Measurements from ENCODE around the gene UBE2I. TPM values are rescaled to one million over a fixed set of nuclear protein-coding genes. Genes with fewer than 3 reads are reported as not detected.

The UBE2I gene
- total RNA-seq, 1 experiment from 2014 or later: 53.7 TPM

DNA sequence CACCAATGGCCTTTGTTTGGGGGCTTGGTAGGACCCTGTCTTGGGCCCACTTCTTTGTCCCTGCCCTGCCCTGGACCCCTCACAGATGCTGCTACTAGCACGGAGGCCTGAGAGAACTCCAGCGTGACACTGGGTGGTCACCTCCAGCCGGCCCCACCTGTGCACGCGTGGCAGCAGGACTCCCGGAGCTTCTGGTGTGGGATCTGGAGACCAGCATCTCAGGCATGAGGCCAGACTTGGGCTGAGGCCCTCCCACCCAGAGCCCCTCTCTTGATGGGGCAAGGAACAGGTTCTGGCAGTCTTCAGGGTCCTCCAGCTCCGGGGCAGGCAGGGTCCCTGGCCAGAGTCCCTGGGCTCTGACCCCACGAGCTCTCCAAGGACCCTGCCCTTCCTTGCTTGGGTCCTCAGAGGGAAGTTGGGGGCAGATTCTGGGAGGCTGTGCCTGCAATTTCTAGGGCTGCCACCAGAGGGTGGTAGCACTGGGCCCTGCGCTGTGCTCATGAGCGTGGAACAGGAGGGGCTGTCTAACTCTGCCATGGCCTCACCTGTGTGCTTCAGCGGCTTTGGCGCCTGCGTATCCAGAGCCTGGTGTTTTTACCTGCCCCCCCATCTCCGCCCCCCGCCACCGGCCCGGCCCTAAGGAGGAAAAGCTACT is 21.0 kb downstream of the UBE2I start:
- H3K9me2 ChIP-seq (replicated peaks; ENCODE audit: insufficient read depth, low read length): no peaks in the 10 kb centered on the region
- no peaks in the 10 kb centered on the region for H3K36me3 ChIP-seq (ENCODE audit: insufficient read depth, low read length)
- H2AFZ ChIP-seq (ENCODE audit: low read length): no peak overlapping the region
- H3K4me3 ChIP-seq (ENCODE audit: low read length): no peak overlapping the region
- peaks cover 3% of the 10 kb centered on the region; the same call in 1 of the 2 replicates for H3K4me1 ChIP-seq (ENCODE audit: low read length)
- H3K9me3 ChIP-seq (ENCODE audit: low read length): peaks cover 6% of the 10 kb centered on the region
- no peak overlapping the region for H3K27ac ChIP-seq (ENCODE audit: low read length)
- no peaks in the 10 kb centered on the region for H4K20me1 ChIP-seq (ENCODE audit: insufficient read depth, low read depth, low read length)
- no peaks in the 10 kb centered on the region for H3K27me3 ChIP-seq (ENCODE audit: low read length)
- no peaks in the 10 kb centered on the region for H3K79me2 ChIP-seq (ENCODE audit: low read length)
- DNase-seq: peak; percentile 76
- H3K4me2 ChIP-seq (ENCODE audit: low read depth, low read length, poor library complexity, severe bottlenecking): no peak overlapping the region
- H3K9ac ChIP-seq (ENCODE audit: low read length): no peak overlapping the region

DNA sequence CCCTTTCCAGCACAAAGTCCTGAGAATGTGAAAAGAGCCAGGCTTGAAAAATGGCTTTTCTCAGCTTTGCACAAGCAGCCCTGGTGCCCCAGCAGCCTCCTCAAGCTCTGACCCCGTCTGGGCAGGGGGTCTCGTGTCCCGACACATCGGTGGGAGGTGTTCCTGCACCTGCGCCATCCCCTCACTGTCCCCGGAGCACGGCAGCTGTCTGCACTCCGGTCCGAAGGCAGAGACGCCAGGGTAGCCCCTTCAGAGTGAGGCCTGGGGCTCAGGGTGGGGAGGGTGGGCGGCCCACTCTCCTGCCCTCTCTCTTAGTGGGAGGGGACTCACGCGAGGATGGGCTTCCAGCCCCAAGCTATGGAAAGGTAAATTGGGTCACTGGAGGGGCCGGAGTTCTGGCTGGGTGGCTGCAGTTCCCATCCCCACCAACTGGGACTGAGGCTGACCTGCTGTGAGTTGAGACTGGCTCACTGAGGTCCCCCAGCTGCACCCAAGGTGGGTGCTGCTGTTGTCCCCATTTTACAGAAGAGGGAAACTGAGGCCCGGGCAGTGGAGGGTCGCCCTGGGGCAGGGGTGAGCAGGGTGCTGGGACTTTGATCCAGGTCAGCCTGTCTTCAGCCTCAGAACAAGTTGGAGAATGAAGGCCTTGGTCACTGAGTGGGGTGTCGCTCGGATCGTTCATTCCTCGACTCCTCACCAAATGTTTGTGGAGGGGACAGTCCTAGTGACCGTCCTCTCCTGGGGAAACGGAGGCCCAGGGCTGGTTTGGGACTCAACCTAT is 21.7 kb downstream of the UBE2I start:
- Histone ChIP-seq H3K27me3 (ENCODE audit: low read length) (no peaks in the 10 kb centered on the region), H2AFZ (ENCODE audit: low read length) (no peak overlapping the region), H3K9me2 (replicated peaks; ENCODE audit: insufficient read depth, low read length) (no peaks in the 10 kb centered on the region), H4K20me1 (ENCODE audit: insufficient read depth, low read depth, low read length) (no peaks in the 10 kb centered on the region), H3K36me3 (ENCODE audit: insufficient read depth, low read length) (no peaks in the 10 kb centered on the region), H3K4me3 (ENCODE audit: low read length) (no peak overlapping the region), H3K9me3 (ENCODE audit: low read length) (peaks cover 6% of the 10 kb centered on the region), H3K4me2 (ENCODE audit: low read depth, low read length, poor library complexity, severe bottlenecking) (no peak overlapping the region), H3K27ac (ENCODE audit: low read length) (no peak overlapping the region), H3K79me2 (ENCODE audit: low read length) (no peaks in the 10 kb centered on the region), H3K9ac (ENCODE audit: low read length) (no peak overlapping the region), H3K4me1 (ENCODE audit: low read length) (peaks cover 8% of the 10 kb centered on the region; the same call in 1 of the 2 replicates)
- no peak for DNase-seq

DNA sequence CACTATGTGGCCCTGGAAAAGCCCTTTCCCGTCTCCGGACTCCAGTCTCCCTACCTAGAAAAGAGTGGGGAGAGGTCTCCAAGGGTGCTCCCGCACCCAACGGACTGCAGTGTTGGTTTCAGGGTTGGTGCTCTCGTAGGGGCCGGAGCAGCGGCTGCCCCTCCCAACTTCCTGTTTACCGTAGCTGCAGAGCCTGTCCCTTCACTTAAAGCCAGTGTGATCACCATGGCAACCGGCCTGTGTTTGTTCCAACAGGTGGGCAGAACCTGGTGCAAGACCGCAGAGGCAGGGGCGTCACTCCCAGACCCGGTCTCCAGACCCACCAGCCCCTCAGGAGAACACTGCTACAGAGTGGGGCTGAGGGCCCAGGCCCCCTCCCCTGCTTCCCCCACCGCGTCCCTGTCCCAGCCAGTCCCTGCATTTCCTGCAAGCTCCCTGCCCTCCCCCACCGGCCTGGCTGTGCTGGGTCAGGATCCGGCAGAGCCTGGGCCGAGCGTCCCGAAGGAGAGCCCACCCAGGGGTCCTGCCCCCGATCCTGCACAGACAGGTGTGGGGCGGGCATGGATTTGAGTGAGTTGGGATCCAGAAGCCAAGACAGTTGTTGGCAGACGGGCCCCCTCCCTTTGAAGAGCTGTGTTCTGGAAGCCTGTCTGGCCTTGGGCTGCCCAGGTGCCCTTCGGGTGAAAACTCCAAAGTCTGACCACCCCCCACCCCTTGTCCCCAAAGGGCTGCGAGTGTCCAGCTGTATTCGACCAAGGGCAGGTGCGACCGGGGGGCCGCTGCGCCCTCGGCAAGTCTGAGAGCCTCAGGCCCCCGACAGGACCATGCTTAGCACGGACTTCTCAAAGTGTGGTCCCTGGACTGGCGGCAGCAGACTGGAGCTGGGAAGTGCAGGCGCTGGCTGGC is 22.5 kb downstream of the UBE2I start:
- Histone ChIP-seq H3K9ac (ENCODE audit: low read length) (no peak overlapping the region), H3K9me2 (replicated peaks; ENCODE audit: insufficient read depth, low read length) (no peaks in the 10 kb centered on the region), H3K4me3 (ENCODE audit: low read length) (no peak overlapping the region), H3K27me3 (ENCODE audit: low read length) (no peaks in the 10 kb centered on the region), H3K36me3 (ENCODE audit: insufficient read depth, low read length) (no peaks in the 10 kb centered on the region), H2AFZ (ENCODE audit: low read length) (no peak overlapping the region), H4K20me1 (ENCODE audit: insufficient read depth, low read depth, low read length) (no peaks in the 10 kb centered on the region), H3K4me1 (ENCODE audit: low read length) (peaks cover 8% of the 10 kb centered on the region; the same call in 1 of the 2 replicates), H3K4me2 (ENCODE audit: low read depth, low read length, poor library complexity, severe bottlenecking) (no peak overlapping the region), H3K27ac (ENCODE audit: low read length) (no peak overlapping the region), H3K9me3 (ENCODE audit: low read length) (peaks cover 6% of the 10 kb centered on the region), H3K79me2 (ENCODE audit: low read length) (no peaks in the 10 kb centered on the region)
- peak; percentile 82 for DNase-seq

DNA sequence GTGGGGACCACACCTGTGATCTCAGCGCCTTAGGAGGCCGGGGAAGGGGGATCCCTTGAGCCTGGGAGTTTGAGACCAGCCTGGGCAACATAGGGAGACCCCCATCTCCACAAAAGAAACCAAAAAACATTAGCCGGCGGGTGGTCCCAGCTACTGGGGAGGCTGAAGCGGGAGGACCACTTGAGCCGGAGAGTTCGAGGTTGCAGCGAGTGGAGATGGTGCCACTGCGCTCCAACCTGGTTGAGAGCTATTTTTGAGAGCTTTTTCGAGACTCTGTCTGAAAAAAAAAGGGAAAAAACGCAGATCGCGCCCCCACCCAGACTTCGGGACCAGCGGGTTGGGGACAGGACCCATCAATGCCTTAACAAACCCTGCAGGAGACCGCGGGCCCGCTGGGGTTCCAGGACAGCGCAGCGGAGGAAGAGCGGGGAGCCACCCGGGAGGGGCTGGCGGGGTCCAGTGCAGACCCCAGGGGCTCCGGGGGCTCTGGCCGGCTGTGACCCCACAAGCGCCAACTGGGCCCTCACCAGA is 23.2 kb downstream of the UBE2I start:
- H3K27ac ChIP-seq (ENCODE audit: low read length): no peak overlapping the region
- H2AFZ ChIP-seq (ENCODE audit: low read length): no peak overlapping the region
- H3K4me1 ChIP-seq (ENCODE audit: low read length): peaks cover 8% of the 10 kb centered on the region; the same call in 1 of the 2 replicates
- H3K79me2 ChIP-seq (ENCODE audit: low read length): no peaks in the 10 kb centered on the region
- H3K4me2 ChIP-seq (ENCODE audit: low read depth, low read length, poor library complexity, severe bottlenecking): no peak overlapping the region
- H3K27me3 ChIP-seq (ENCODE audit: low read length): no peaks in the 10 kb centered on the region
- no peak overlapping the region for H3K4me3 ChIP-seq (ENCODE audit: low read length)
- DNase-seq: no peak
- no peak overlapping the region for H3K9ac ChIP-seq (ENCODE audit: low read length)
- no peaks in the 10 kb centered on the region for H3K9me2 ChIP-seq (replicated peaks; ENCODE audit: insufficient read depth, low read length)
- no peaks in the 10 kb centered on the region for H3K36me3 ChIP-seq (ENCODE audit: insufficient read depth, low read length)
- H3K9me3 ChIP-seq (ENCODE audit: low read length): peaks cover 6% of the 10 kb centered on the region
- no peaks in the 10 kb centered on the region; the same call in 1 of the 2 replicates for H4K20me1 ChIP-seq (ENCODE audit: insufficient read depth, low read depth, low read length)

DNA sequence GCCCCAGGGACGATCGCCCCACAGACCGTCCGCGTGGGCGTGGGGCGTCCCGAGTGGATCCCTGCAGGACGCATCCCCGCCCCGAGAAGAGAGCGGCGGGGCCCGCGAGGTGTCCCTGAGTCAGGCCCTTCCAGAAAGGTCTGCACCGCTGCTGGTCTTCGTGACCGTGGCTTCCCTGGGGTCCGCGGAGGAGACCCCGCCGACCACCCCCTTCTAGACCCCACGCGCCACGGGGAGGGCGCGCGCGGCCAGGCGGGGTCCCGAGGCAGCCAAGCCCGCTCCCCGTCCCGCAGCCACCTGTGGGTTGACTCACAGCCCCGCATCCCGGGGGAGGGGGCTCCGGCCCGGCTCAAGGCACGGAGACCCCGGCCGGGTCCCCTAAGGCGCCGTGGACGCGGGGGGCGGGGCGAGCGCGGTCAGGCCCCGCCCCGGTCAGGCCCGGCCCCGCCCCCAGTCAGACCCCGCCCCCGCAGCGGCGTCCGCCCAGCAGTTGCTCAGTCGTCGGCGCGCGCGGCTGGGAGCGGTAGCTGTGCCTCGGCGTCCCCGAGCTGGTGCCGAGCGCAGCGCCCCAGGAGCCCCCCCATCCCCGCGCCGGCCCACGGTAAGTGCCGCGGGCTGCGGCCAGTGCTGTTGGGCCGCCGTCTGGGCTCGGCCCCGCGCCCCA is 23.8 kb downstream of the UBE2I start, which contains the start of gene BAIAP3:
BAIAP3 (plus strand) TSS at position 497 of the 664 bp plus-strand sequence. CDS start 4,905 bp downstream, outside the sequence.
- H3K79me2 ChIP-seq (ENCODE audit: low read length): no peaks in the 10 kb centered on the region
- no peak within 1 kb of the TSS for H3K9ac ChIP-seq (ENCODE audit: low read length)
- no peak within 1 kb of the TSS for H2AFZ ChIP-seq (ENCODE audit: low read length)
- H3K9me2 ChIP-seq (replicated peaks; ENCODE audit: insufficient read depth, low read length): no peaks in the 10 kb centered on the region
- peaks cover 8% of the 10 kb centered on the region; the same call in 1 of the 2 replicates for H3K4me1 ChIP-seq (ENCODE audit: low read length)
- H3K36me3 ChIP-seq (ENCODE audit: insufficient read depth, low read length): no peaks in the 10 kb centered on the region
- H3K27me3 ChIP-seq (ENCODE audit: low read length): no peaks in the 10 kb centered on the region
- H3K27ac ChIP-seq (ENCODE audit: low read length): no peak within 1 kb of the TSS
- H4K20me1 ChIP-seq (ENCODE audit: insufficient read depth, low read depth, low read length): no peaks in the 10 kb centered on the region; the same call in 1 of the 2 replicates
- DNase-seq: no peak
- H3K4me2 ChIP-seq (ENCODE audit: low read depth, low read length, poor library complexity, severe bottlenecking): no peak within 1 kb of the TSS
- H3K4me3 ChIP-seq (ENCODE audit: low read length): no peak within 1 kb of the TSS
- peaks cover 6% of the 10 kb centered on the region for H3K9me3 ChIP-seq (ENCODE audit: low read length)

DNA sequence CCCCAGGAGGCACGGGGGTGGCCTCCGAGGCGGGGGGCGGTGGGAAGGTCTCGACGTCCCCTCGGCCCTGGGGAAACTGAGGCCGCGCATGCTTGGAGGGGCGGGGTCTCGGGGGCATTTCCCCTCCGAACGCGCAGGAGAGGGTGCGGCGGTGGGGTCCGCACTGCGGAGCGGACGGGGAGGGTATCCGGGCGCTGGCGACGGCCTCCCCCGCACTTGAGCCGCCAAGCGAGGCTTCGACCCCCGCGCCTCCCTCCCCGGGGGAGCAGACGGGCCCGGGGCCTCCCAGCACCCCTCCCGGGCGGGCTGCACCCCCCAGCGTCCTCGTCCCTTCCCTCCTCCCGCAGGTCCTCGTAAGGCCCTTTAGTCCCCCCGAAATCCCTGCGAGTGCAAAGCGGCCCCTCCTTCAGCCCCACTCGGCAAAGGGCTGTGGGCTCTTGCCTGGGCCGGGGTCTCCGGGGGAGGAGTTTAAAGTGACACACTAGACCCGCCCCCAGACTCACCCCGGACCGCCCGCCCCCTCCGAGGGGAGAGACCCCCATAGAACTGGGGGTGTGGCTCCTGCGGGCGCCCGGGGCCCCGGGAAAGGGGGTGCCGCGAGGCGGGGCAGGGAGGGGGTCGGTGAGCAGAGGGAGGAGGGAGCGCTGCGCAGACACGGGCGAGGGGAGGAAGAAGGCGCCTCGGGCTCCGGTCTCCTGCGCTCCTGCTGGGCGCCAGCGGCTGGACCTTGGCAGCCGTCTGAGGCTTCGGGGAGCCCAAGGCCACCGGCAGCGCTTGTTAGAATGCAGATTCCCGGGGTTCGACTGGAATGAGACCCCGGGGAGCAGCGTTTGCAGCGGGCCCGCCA is 24.6 kb downstream of the UBE2I start:
- Histone ChIP-seq H3K79me2 (ENCODE audit: low read length) (no peaks in the 10 kb centered on the region), H4K20me1 (ENCODE audit: insufficient read depth, low read depth, low read length) (no peaks in the 10 kb centered on the region; the same call in 1 of the 2 replicates), H3K9me3 (ENCODE audit: low read length) (peaks cover 6% of the 10 kb centered on the region), H3K9ac (ENCODE audit: low read length) (no peak overlapping the region), H3K4me2 (ENCODE audit: low read depth, low read length, poor library complexity, severe bottlenecking) (no peak overlapping the region), H3K9me2 (replicated peaks; ENCODE audit: insufficient read depth, low read length) (no peaks in the 10 kb centered on the region), H3K27ac (ENCODE audit: low read length) (no peak overlapping the region), H3K27me3 (ENCODE audit: low read length) (no peaks in the 10 kb centered on the region), H2AFZ (ENCODE audit: low read length) (no peak overlapping the region), H3K4me3 (ENCODE audit: low read length) (no peak overlapping the region), H3K4me1 (ENCODE audit: low read length) (peaks cover 8% of the 10 kb centered on the region; the same call in 1 of the 2 replicates), H3K36me3 (ENCODE audit: insufficient read depth, low read length) (no peaks in the 10 kb centered on the region)
- no peak for DNase-seq

DNA sequence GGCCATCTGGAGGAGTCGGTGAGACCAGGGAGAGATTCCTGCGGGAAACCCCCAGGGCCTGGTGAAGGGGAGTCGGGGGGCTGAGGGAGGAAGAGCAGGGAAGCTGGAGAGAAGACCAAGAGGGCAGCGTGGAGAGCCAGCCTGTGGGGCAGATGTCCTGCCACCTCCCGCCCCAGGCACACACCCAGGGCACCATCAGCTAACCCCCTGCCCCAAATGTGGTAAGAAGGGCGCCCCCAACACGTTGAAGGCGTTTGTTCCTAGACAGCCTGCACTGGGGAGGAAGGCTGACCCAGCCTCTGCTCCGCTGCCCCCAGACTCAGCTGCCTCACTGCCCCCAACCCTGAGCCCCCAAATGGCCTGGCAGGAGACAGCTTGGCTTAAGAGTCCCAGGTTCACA is 25.3 kb downstream of the UBE2I start:
- Histone ChIP-seq H3K4me2 (ENCODE audit: low read depth, low read length, poor library complexity, severe bottlenecking) (no peak overlapping the region), H2AFZ (ENCODE audit: low read length) (no peak overlapping the region), H3K4me3 (ENCODE audit: low read length) (no peak overlapping the region), H3K36me3 (ENCODE audit: insufficient read depth, low read length) (no peaks in the 10 kb centered on the region), H3K9me3 (ENCODE audit: low read length) (peaks cover 6% of the 10 kb centered on the region), H3K4me1 (ENCODE audit: low read length) (peaks cover 8% of the 10 kb centered on the region; the same call in 1 of the 2 replicates), H3K27ac (ENCODE audit: low read length) (no peak overlapping the region), H3K79me2 (ENCODE audit: low read length) (no peaks in the 10 kb centered on the region), H3K27me3 (ENCODE audit: low read length) (no peaks in the 10 kb centered on the region), H3K9me2 (replicated peaks; ENCODE audit: insufficient read depth, low read length) (no peaks in the 10 kb centered on the region), H3K9ac (ENCODE audit: low read length) (no peak overlapping the region), H4K20me1 (ENCODE audit: insufficient read depth, low read depth, low read length) (no peaks in the 10 kb centered on the region; the same call in 1 of the 2 replicates)
- no peak for DNase-seq
